Endothelial cell of umbilical vein (primary cell): ENCODE measurements around the gene BDKRB2. TPM values are rescaled to one million over a fixed set of nuclear protein-coding genes. Genes with fewer than 3 reads are reported as not detected.

Experiments used
- BruUV-seq: library from RNA; stranded (reverse); fragments of 400-500 nt; replicated peaks from 2 replicates; lab custom pipeline; 2021; lab: Mats Ljungman, UMichigan
- CTCF ChIA-PET: fragments of 300-600, 350-600 bp; sonication (Branson Sonifier 250); formaldehyde crosslinking; loops from one replicate; lab custom pipeline; 2021; ENCODE audit warnings: antibody characterized with exemption, inconsistent platforms; lab: Charles Lee
- POLR2A ChIA-PET: fragments of 300-600, 350-600 bp; sonication (Branson Sonifier 250); formaldehyde crosslinking; loops from one replicate; lab custom pipeline; 2021; ENCODE audit warnings: antibody characterized with exemption, inconsistent platforms; lab: Charles Lee
- DNase-seq: peaks from one replicate; pipeline ENCODE4 v3.0.0-alpha.2; 2011; ENCODE audit warnings: low read depth, low spot score
- FAIRE-seq: peaks from 2 replicates; lab custom pipeline; 2011; peaks lifted over from hg19 to GRCh38; lab: Jason Lieb, UNC
- H2AFZ ChIP-seq: 2 replicates; pipeline ENCODE4 v1.6.0; 2012; ENCODE audit warnings: low read depth, low read length, control low read depth, inconsistent platforms
- H3K27ac ChIP-seq: 2 replicates; pipeline ENCODE4 v1.5.1; 2011; ENCODE audit warnings: low read depth, mild to moderate bottlenecking, control low read depth, low read length, moderate library complexity; ENCODE audit not compliant: insufficient read depth
- H3K27me3 ChIP-seq, 2 experiments: 2 replicates each; pipeline versions ENCODE4 v1.6.0 to v1.6.1; 2011; ENCODE audit warnings: low read length in 2 of 2, mixed read lengths in 1 of 2; ENCODE audit not compliant: control insufficient read depth in 2 of 2, insufficient read depth in 2 of 2
- H3K36me3 ChIP-seq, 2 experiments: 2 replicates in 1 of 2; 3 replicates in 1 of 2; pipeline ENCODE4 v1.5.1; 2011; ENCODE audit warnings: low read length in 2 of 2, mild to moderate bottlenecking in 1 of 2, moderate library complexity in 1 of 2; ENCODE audit not compliant: control insufficient read depth in 2 of 2, insufficient read depth in 2 of 2; ENCODE audit errors: extremely low read depth in 1 of 2
- H3K4me1 ChIP-seq: 3 replicates; pipeline ENCODE4 v1.5.1; 2011; ENCODE audit warnings: mild to moderate bottlenecking, low read length; ENCODE audit not compliant: control insufficient read depth, insufficient read depth; ENCODE audit errors: extremely low read depth
- H3K4me2 ChIP-seq: 2 replicates; pipeline ENCODE4 v1.6.1; 2011; ENCODE audit warnings: low read length, control low read depth, mixed read lengths; ENCODE audit not compliant: insufficient read depth
- H3K4me3 ChIP-seq, 3 experiments: fragments of 200-600 bp in 1 of 3; sonication (generic), shearing (Covaris generic) in 1 of 3; replicated peaks in 1 of 3; 2 replicates each; pipeline ENCODE4 v1.5.1; 2011 to 2016; ENCODE audit warnings: control low read depth in 3 of 3, low read length in 3 of 3, mild to moderate bottlenecking in 2 of 3, inconsistent platforms in 1 of 3, low read depth in 1 of 3, moderate library complexity in 1 of 3; ENCODE audit not compliant: insufficient read depth in 1 of 3
- H3K79me2 ChIP-seq: 2 replicates; pipeline ENCODE4 v1.6.0; 2012; ENCODE audit warnings: low read length, inconsistent platforms; ENCODE audit not compliant: control insufficient read depth, insufficient read depth
- H3K9ac ChIP-seq: replicated peaks from 2 replicates; pipeline ENCODE3; 2011; ENCODE audit warnings: low read length, control low read depth; ENCODE audit not compliant: insufficient read depth; ENCODE audit errors: extremely low read depth
- H3K9me1 ChIP-seq: replicated peaks from 3 replicates; pipeline ENCODE4 v1.6.0; 2011; ENCODE audit warnings: mild to moderate bottlenecking, low read length; ENCODE audit not compliant: control insufficient read depth, insufficient read depth; ENCODE audit errors: extremely low read depth
- H3K9me3 ChIP-seq: replicated peaks from 2 replicates; pipeline ENCODE4 v1.5.1; 2012; ENCODE audit warnings: low read length, inconsistent platforms; ENCODE audit not compliant: control insufficient read depth, insufficient read depth
- H4K20me1 ChIP-seq: replicated peaks from 2 replicates; pipeline ENCODE3; 2011; ENCODE audit warnings: mild to moderate bottlenecking, low read length; ENCODE audit not compliant: control insufficient read depth, insufficient read depth; ENCODE audit errors: extremely low read depth
- CTCF ChIP-seq, 2 donors: IDR thresholded peaks; 1 replicate in 1 of 2; 2 replicates in 1 of 2; pipeline ENCODE4 v1.5.1; 2011; ENCODE audit warnings: low read length in 2 of 2, mild to moderate bottlenecking in 2 of 2, moderate library complexity in 2 of 2, control low read depth in 1 of 2, inconsistent platforms in 1 of 2, low read depth in 1 of 2; ENCODE audit not compliant: insufficient read depth in 1 of 2; ENCODE audit errors: extremely low read depth in 1 of 2
- EZH2 ChIP-seq: IDR thresholded peaks from 2 replicates; pipeline ENCODE4 v1.6.1; 2012; ENCODE audit warnings: borderline replicate concordance, low read depth, mild to moderate bottlenecking, moderate library complexity, low read length, inconsistent platforms; ENCODE audit not compliant: severe bottlenecking
- FOS ChIP-seq: IDR thresholded peaks from 2 replicates; pipeline ENCODE4 v1.6.1; 2011; ENCODE audit warnings: mild to moderate bottlenecking, low read length, moderate library complexity, borderline replicate concordance; ENCODE audit not compliant: insufficient read depth
- GATA2 ChIP-seq: IDR thresholded peaks from 2 replicates; pipeline ENCODE4 v1.7.0; 2011; ENCODE audit warnings: low read depth, mild to moderate bottlenecking, moderate library complexity, mixed read lengths, low read length; ENCODE audit not compliant: insufficient read length, insufficient read depth
- JUN ChIP-seq: IDR thresholded peaks from 2 replicates; pipeline ENCODE4 v1.6.1; 2011; ENCODE audit warnings: borderline replicate concordance, low read depth; ENCODE audit not compliant: insufficient read length, insufficient read depth
- POLR2A ChIP-seq: IDR thresholded peaks from 2 replicates; pipeline ENCODE4 v1.6.1; 2012; ENCODE audit warnings: low read depth, mild to moderate bottlenecking, control low read depth, low read length
- POLR2AphosphoS5 ChIP-seq: IDR thresholded peaks from 2 replicates; pipeline ENCODE4 v1.6.1; 2012; ENCODE audit warnings: low read depth, mild to moderate bottlenecking, control low read depth, low read length, moderate library complexity; ENCODE audit not compliant: insufficient read depth
- dilution Hi-C: fragments of 300-500 bp; cut with MboI; formaldehyde crosslinking; loops from one replicate; pipeline ENCODE4 v1.15.0; 2019; ENCODE audit warnings: low sequenced_read_pairs; ENCODE audit not compliant: extremely low pct_ligation_motif_present
- intact Hi-C: fragments of 100-400 bp; cut with micrococcal nuclease; formaldehyde crosslinking; loops from one replicate; pipeline ENCODE4 v1.10.0; 2022
- polyA plus RNA-seq, 4 experiments: library from polyadenylated mRNA; depleted of rRNA in 3 of 4; stranded (reverse) in 3 of 4; unstranded in 1 of 4; fragments of >200 nt; gene quantifications; 2 replicates each; pipeline versions ENCODE4 v1.2.1 to v1.2.3, GENCODE V29; 2011 to 2012; ENCODE audit warnings: missing spikeins in 1 of 4
- total RNA-seq: library from RNA; stranded (reverse); gene quantifications from 2 replicates; pipeline ENCODE4 v1.2.3, GENCODE V29; 2021

BDKRB2 gene
- total and polyA plus RNA-seq, 2 donors (not counting 3 experiments of a cell fraction or from before 2014, with no cell fraction given), result 0.22 to 0.77 TPM

- Histone ChIP-seq H3K79me2 (no peaks in the 10 kb centered on the region), H3K36me3 (no peaks in the 10 kb centered on the region), H3K9ac (no peak overlapping the region), H3K27me3 (no peaks in the 10 kb centered on the region), H3K4me2 (no peak overlapping the region), H4K20me1 (no peaks in the 10 kb centered on the region), H3K4me3 (no peak overlapping the region), H3K9me3 (no peaks in the 10 kb centered on the region), H3K9me1 (no peaks in the 10 kb centered on the region), H3K27ac (no peak overlapping the region), H2AFZ (no peak overlapping the region), H3K4me1 (no peaks in the 10 kb centered on the region)
- POLR2A ChIA-PET, result no interaction called here
- DNase-seq, result no peak
- TF ChIP-seq EZH2 (no peak), FOS (no peak), GATA2 (no peak), JUN (no peak), POLR2AphosphoS5 (no peak), CTCF (IDR thresholded peaks at IDR 0.05; ENCODE audit: extremely low read depth in 1 of 2, insufficient read depth in 1 of 2, low read depth in 1 of 2, low read length in 2 of 2) (no peak), POLR2A (no peak)
- CTCF ChIA-PET, result no interaction called here
- no peak for FAIRE-seq
- intact Hi-C loops, result no loop called here
- dilution Hi-C loops, result no loop called here
- no TSS peak for BruUV-seq
These were observed 63.3 kb downstream of the BDKRB2 start for GRCh38 chr14:96267916-96268315.
